GM21423 (cell line): ENCODE data around the gene PAFAH1B1.
"Not testable (repeated sequence)": the region's sequence is repeated elsewhere in the genome, so short reads cannot be mapped to it uniquely, and the experiment has no call there.

Experiments
- ATAC-seq: cut with Tn5 transposase; IDR thresholded peaks from one replicate; pipeline ENCODE4 v1.9.1; 2021; ENCODE audit warnings: mild to moderate bottlenecking, moderate library complexity; ENCODE audit not compliant: unreplicated experiment

The PAFAH1B1 gene

GRCh38 chr17:2634361-2634960, 41.0 kb downstream of the PAFAH1B1 start:
- ATAC-seq: no peak

GRCh38 chr17:2635241-2635640, 41.8 kb downstream of the PAFAH1B1 start:
- no peak for ATAC-seq

DNA sequence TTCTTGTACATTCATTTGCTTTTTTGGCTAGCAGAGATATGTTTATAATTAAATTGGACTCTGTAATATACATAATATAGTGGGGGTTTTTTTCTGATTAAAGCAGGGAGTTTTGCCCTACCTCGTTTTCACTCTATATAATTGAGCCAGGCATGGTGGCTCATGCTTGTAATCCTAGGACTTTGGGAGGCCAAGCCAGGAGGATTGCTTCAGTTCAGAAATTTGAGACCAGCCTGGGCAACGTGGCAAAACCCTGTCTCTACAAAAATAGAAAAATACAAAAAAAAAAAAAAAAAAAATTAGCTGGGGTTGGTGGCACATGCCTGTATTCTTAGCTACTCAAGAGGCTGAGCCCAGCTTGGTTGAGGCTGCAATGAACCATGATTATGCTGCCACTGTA, 42.2 kb downstream of the PAFAH1B1 start:
- no peak for ATAC-seq

- ATAC-seq: no peak
Measured at GRCh38 chr17:2636169-2636930, 42.9 kb downstream of the PAFAH1B1 start.

- no peak for ATAC-seq
Measured at GRCh38 chr17:2637422-2637821, 44.0 kb downstream of the PAFAH1B1 start.

DNA sequence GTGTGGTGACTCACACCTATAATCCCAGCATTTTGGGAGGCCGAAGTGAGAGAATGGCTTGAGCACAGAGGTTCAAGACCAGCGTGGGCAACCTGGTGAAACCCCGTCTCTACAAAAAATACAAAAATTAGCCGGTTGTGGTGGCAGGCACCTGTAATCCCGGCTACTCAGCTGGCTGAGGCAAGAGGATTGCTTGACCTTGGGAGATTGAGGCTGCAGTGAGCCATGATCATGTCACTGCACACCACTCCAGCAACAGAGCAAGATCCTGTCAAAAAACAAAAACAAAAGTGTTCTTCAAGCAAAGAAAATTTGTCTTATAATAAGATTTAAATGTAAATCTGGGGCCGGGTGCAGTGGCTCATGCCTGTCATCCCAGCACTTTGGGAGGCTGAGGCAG, 51.5 kb downstream of the PAFAH1B1 start:
- ATAC-seq: no peak

GRCh38 chr17:2647957-2648356, 54.5 kb downstream of the PAFAH1B1 start:
- no peak for ATAC-seq

DNA sequence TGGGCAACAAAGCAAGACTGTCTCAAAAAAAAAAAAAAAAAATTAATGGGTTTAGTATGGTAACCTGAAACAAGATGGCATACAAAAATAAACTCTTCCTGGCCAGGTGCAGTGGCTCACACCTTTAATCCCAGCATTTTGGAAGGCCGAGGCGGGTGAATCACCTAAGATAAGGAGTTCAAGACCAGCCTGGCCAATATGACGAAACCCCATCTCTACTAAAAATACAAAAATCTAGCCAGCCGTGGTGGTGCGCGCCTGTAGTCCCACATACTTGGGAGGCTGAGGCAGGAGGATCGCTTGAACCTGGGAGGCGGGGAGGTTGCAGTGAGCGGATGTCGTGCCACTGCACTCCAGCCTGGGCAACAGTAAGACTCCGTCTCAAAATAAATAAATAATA, 55.7 kb downstream of the PAFAH1B1 start:
- no peak for ATAC-seq

DNA sequence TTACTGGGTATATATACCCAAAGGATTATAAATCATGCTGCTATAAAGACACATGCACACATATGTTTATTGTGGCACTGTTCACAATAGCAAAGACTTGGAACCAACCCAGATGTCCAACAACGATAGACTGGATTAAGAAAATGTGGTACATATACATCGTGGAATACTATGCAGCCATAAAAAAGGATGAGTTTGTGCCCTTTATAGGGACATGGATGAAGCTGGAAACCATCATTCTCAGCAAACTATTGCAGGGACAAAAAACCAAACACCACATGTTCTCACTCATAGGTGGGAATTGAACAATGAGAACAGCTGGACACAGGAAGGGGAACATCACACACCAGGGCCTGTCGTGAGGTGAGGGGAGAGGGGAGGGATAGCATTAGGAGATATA, 59.5 kb downstream of the PAFAH1B1 start:
- not testable (repeated sequence) for ATAC-seq

GRCh38 chr17:2655546-2655945, 62.1 kb downstream of the PAFAH1B1 start:
- no peak for ATAC-seq

- no peak for ATAC-seq
Measured at GRCh38 chr17:2656283-2656682, 62.8 kb downstream of the PAFAH1B1 start.

DNA sequence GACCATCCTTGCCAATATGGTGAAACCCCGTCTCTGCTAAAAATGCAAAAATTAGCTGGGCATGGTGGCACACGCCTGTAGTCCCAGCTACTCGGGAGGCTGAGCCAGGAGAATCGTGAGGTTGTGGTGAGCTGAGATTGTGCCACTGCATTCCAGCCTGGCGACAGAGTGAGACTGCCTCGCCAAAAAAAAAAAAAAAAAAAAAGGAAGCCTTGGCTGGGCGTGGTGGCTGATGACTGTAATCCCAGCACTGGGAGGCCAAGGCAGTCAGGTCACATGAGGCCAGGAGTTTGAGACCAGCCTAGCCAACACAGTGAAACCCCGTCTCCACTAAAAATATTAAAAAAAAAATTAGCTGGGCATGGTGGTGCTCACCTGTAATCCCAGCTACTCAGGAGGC, 65.9 kb downstream of the PAFAH1B1 start:
- not testable (repeated sequence) for ATAC-seq

DNA sequence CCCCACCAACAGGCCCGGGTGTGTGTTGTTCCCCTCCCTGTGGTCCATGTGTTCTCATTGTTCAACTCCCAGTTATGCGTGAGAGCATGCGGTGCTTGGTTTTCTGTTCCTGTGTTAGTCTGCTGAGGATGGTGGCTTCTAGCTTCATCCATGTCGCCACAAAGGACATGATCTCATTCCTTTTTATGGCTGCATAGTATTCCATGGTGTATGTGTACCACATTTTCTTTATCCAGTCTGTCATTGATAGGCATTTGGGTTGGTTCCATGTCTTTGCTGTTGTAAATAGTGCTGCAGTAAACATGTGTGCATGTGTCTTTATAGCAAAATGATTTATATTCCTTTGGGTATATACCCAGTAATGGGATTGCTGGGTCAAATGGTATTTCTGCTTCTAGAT, 67.0 kb downstream of the PAFAH1B1 start:
- ATAC-seq: not testable (repeated sequence)

DNA sequence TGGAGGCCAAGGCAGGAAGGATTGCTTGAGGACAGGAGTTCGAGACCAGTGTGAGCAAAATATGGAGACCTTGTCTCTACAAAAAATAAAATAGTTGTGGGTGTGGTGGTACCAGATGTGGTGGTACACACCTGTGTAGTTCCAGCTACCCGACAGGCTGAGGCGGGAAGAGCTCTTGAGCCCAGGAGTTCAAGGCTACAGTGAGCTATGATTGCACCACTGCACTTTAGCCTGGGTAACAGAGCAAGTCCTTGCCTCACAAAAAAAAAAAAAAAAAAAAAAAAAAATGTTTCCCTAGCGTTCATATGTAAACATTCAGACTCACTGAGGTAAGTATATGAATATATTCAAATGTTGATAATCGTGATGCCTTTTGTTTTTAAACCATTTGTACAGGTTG, 78.6 kb downstream of the PAFAH1B1 start:
- no peak for ATAC-seq

- not testable (repeated sequence) for ATAC-seq
Measured at GRCh38 chr17:2679247-2679646, 85.8 kb downstream of the PAFAH1B1 start.

- ATAC-seq: no peak
Measured at GRCh38 chr17:2680961-2681360, 87.5 kb downstream of the PAFAH1B1 start.

GRCh38 chr17:2681650-2682049, 88.2 kb downstream of the PAFAH1B1 start:
- no peak for ATAC-seq

- ATAC-seq: no peak
Measured at GRCh38 chr17:2682176-2682938, 88.9 kb downstream of the PAFAH1B1 start.

- no peak for ATAC-seq
Measured at GRCh38 chr17:2683912-2684311, 90.5 kb downstream of the PAFAH1B1 start.

- ATAC-seq: no peak
Measured at GRCh38 chr17:2684549-2684948, 91.1 kb downstream of the PAFAH1B1 start.

DNA sequence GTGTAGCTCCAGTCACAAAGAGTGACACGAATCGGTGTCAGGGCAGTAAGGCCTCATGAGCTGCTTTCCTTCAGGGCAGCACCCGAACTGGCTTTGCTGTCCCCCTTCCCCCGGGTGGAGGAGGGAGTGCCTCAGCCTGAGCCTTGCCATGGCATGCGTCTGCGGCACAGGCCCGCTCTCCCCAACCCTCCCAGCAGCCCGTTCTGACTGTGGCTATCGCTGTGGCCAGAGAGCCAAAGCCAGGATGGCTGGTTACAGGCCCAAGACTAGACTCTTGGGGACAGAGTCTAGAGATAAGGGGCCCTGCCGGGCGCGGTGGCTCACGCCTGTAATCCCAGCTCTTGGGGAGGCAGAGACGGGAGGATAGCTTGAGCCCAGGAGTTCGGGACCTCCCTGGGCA, 92.2 kb downstream of the PAFAH1B1 start:
- no peak for ATAC-seq

DNA sequence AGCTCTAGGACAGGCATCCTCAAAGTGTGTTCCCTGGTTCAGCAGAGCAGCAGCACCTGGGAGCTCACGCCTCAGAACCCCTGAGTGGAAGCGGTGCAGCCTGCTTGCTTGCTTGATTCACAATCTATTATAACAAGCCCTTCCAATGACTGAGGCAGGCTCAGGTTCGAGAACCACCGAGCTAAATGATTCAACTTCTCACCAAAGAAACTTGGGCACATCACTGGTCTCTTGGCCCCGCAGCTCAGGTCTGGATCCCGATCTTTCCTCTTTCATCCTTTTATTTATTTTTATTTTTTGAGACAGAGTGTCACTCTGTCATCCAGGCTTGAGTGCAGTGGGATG, 93.6 kb downstream of the PAFAH1B1 start:
- ATAC-seq: no peak
